ENCODE measurements around the gene BNC2. TPM values are rescaled to one million over a fixed set of nuclear protein-coding genes. Genes with fewer than 3 reads are reported as not detected.

The BNC2 gene
- total RNA-seq, 1 experiment from 2014 or later = 43.6 TPM

DNA sequence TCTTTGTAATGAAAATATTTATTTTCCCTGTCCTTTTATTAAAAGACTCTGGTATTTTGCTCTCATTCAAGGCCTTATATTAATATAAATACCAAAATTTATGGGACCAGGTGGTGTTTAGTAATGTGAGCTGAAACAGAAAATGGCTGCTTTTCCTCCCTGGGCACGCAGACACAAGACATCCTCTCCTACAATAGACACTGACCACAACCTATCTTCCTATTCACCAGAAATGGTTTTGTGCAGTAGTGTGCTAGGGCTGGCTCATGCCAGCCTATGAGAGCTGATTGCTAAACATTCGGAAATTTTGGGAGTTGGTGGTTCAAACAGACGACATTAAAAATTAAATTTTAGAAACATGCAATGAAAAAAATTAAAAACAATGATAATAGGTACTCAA lies 338.2 kb downstream of the BNC2 start:
- Histone ChIP-seq H2AFZ (ENCODE audit: low read length) (no peak overlapping the region), H3K27me3 (ENCODE audit: insufficient read depth, low read length) (no peaks in the 10 kb centered on the region), H3K9me3 (ENCODE audit: control insufficient read depth, low read depth, low read length) (no peaks in the 10 kb centered on the region), H3K56ac (ENCODE audit: insufficient read length, low read depth, low read length) (no peak overlapping the region), H3K4me2 (ENCODE audit: insufficient read depth, insufficient read length, low read length) (no peak overlapping the region), H3K27ac (ENCODE audit: insufficient read length, low read depth, low read length) (no peak overlapping the region), H3K79me1 (ENCODE audit: insufficient read depth, low read depth, low read length, poor library complexity, severe bottlenecking) (no peaks in the 10 kb centered on the region), H2BK5ac (ENCODE audit: insufficient read length, low read length) (no peak overlapping the region), H3K23me2 (ENCODE audit: insufficient read length, low read depth, low read length, poor library complexity, severe bottlenecking) (no peaks in the 10 kb centered on the region), H4K5ac (ENCODE audit: insufficient read length, low read depth, low read length) (no peak overlapping the region), H2BK15ac (ENCODE audit: low read depth, low read length) (no peak overlapping the region), H3K23ac (ENCODE audit: insufficient read length, low read depth, low read length) (no peak overlapping the region), H2BK120ac (ENCODE audit: low read depth, low read length, poor library complexity, severe bottlenecking) (no peak overlapping the region), H4K20me1 (ENCODE audit: control insufficient read depth, insufficient read depth, insufficient read length) (no peaks in the 10 kb centered on the region), H4K8ac (replicated peaks; ENCODE audit: insufficient read length, low read depth, low read length) (no peak overlapping the region), H2BK20ac (ENCODE audit: low read depth, low read length, poor library complexity, severe bottlenecking) (no peak overlapping the region), H3K4ac (ENCODE audit: low read depth, low read length) (no peak overlapping the region), H3K18ac (ENCODE audit: insufficient read length, low read depth, low read length) (no peak overlapping the region), H2AK5ac (ENCODE audit: insufficient read length, low read length) (no peak overlapping the region), H3K14ac (ENCODE audit: insufficient read depth, low read length) (no peak overlapping the region), H4K91ac (ENCODE audit: insufficient read length, low read depth, low read length) (no peak overlapping the region), H2BK12ac (ENCODE audit: insufficient read length, low read depth, low read length) (no peak overlapping the region), H3K9ac (ENCODE audit: extremely low read depth, insufficient read length, low read length) (no peak overlapping the region), H3T11ph (ENCODE audit: low read length) (no peak overlapping the region), H3K4me1 (ENCODE audit: insufficient read depth, low read length) (no peaks in the 10 kb centered on the region), H3K79me2 (ENCODE audit: insufficient read depth, low read length) (no peaks in the 10 kb centered on the region)
- TF ChIP-seq, protein P1, sequence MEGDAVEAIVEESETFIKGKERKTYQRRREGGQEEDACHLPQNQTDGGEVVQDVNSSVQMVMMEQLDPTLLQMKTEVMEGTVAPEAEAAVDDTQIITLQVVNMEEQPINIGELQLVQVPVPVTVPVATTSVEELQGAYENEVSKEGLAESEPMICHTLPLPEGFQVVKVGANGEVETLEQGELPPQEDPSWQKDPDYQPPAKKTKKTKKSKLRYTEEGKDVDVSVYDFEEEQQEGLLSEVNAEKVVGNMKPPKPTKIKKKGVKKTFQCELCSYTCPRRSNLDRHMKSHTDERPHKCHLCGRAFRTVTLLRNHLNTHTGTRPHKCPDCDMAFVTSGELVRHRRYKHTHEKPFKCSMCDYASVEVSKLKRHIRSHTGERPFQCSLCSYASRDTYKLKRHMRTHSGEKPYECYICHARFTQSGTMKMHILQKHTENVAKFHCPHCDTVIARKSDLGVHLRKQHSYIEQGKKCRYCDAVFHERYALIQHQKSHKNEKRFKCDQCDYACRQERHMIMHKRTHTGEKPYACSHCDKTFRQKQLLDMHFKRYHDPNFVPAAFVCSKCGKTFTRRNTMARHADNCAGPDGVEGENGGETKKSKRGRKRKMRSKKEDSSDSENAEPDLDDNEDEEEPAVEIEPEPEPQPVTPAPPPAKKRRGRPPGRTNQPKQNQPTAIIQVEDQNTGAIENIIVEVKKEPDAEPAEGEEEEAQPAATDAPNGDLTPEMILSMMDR (conservative IDR thresholded peaks at IDR 0.05) = no peak
- Mint-ChIP-seq H3K27me3 (ENCODE audit: low read depth) (no peaks in the 10 kb centered on the region), H3K4me3 (no peak overlapping the region), H3K36me3 (ENCODE audit: insufficient read depth in 1 of 3, low read depth in 3 of 3) (no peaks in the 10 kb centered on the region), H3K27ac (peak overlapping the region in 1 of 3 experiments; percentile 55; a peak in 1 of 7 replicates), H3K9me3 (no peaks in the 10 kb centered on the region), H3K4me1 (peaks cover 12 to 24% of the 10 kb centered on the region in 2 experiments)
- WGBS (ENCODE audit: extremely low coverage, insufficient read length, low lambda C conversion rate) = no CpG with 5 or more reads among the region's 3 CpGs
- DNase-seq = no peak

Data from H9 (cell line).